ENCODE data around the gene OTULIN.

The OTULIN gene

DNA sequence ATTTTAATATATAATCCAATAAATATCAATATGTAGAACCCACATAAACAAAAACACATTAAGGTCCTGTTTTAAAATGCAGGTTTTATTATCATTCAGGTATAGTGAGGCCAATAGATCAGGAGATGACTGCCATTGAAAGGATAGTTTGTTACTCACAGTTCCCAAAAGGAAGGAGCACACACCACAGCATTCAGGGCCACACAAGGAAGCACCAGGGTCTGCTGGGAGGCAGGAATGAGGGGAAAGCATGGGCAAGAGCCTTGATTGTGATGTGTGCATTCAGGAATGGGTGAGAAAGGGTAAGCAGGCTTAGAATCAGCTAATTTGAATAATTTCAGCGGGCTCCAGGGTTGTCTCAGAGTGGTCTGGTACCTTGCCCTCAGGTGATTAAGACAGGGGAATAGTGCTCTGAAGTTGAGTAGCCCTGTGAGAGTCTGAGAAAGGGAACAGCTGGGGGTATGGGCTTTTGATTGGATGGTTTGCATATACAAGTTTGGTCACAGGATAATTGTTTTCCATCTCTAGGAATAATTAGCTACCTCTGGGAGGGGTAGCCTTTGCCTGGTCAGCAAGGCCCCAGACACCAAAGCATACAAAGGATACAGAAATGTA lies 19.8 kb upstream of the OTULIN start:
- no peak for TF ChIP-seq EZH2phosphoT487 (IDR thresholded peaks at IDR 0.05; ENCODE audit: low read depth)
- TF ChIP-seq, protein P1, sequence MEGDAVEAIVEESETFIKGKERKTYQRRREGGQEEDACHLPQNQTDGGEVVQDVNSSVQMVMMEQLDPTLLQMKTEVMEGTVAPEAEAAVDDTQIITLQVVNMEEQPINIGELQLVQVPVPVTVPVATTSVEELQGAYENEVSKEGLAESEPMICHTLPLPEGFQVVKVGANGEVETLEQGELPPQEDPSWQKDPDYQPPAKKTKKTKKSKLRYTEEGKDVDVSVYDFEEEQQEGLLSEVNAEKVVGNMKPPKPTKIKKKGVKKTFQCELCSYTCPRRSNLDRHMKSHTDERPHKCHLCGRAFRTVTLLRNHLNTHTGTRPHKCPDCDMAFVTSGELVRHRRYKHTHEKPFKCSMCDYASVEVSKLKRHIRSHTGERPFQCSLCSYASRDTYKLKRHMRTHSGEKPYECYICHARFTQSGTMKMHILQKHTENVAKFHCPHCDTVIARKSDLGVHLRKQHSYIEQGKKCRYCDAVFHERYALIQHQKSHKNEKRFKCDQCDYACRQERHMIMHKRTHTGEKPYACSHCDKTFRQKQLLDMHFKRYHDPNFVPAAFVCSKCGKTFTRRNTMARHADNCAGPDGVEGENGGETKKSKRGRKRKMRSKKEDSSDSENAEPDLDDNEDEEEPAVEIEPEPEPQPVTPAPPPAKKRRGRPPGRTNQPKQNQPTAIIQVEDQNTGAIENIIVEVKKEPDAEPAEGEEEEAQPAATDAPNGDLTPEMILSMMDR (IDR thresholded peaks at IDR 0.05; ENCODE audit: low read depth, low read length): no peak
- no peak overlapping the region for H3K27ac ChIP-seq (ENCODE audit: low read length)

DNA sequence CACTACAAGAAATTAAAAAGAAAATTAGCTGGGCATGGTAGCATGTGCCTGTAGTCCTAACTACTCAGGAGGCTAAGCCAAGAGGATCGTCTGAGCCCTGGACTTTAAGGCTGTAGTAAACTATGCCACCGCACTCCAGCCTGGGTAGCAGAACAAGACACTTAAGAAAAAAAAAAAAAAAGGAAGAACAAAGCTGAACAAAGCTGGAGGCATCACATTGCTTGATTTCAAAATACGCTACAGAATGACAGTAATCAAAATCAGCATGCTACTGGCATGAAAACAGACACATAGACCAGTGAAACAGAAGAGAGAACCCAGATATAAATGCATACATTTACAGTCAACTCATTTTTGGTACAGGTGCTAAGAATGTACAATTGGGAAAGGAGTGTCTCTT lies 14.5 kb upstream of the OTULIN start:
- no peak for TF ChIP-seq EZH2phosphoT487 (IDR thresholded peaks at IDR 0.05; ENCODE audit: low read depth)
- TF ChIP-seq, protein P1 (IDR thresholded peaks at IDR 0.05; ENCODE audit: low read depth, low read length): no peak
- H3K4me2 ChIP-seq (ENCODE audit: low read length): no peak overlapping the region
- H3K27me3 ChIP-seq (ENCODE audit: low read depth, low read length): no peaks in the 10 kb centered on the region
- no peak overlapping the region for H3K9ac ChIP-seq (ENCODE audit: low read length)
- H3K4me3 ChIP-seq (ENCODE audit: low read length): no peak overlapping the region
- no peak overlapping the region for H3K27ac ChIP-seq (ENCODE audit: low read length)
- H3K79me2 ChIP-seq (ENCODE audit: low read length): no peaks in the 10 kb centered on the region
- H3K4me1 ChIP-seq (ENCODE audit: low read length): peaks cover 24% of the 10 kb centered on the region
- H3K9me3 ChIP-seq (ENCODE audit: insufficient read depth, low read length): no peaks in the 10 kb centered on the region
- H4K20me1 ChIP-seq (ENCODE audit: insufficient read depth, low read length): no peaks in the 10 kb centered on the region
- no peaks in the 10 kb centered on the region for H3K36me3 ChIP-seq (replicated peaks; ENCODE audit: low read depth, low read length)
- no peak overlapping the region for H2AFZ ChIP-seq (ENCODE audit: low read depth, low read length)

More for the DNA sequence above, 19.8 kb upstream of the OTULIN start:
- Histone ChIP-seq H3K79me2 (ENCODE audit: low read length) (no peaks in the 10 kb centered on the region), H3K4me3 (ENCODE audit: low read length) (no peak overlapping the region), H3K4me1 (ENCODE audit: low read length) (peaks cover 18% of the 10 kb centered on the region), H3K4me2 (ENCODE audit: low read length) (no peak overlapping the region), H3K9ac (ENCODE audit: low read length) (no peak overlapping the region), H3K27me3 (ENCODE audit: low read depth, low read length) (no peaks in the 10 kb centered on the region), H3K36me3 (replicated peaks; ENCODE audit: low read depth, low read length) (no peaks in the 10 kb centered on the region), H2AFZ (ENCODE audit: low read depth, low read length) (no peak overlapping the region), H4K20me1 (ENCODE audit: insufficient read depth, low read length) (no peaks in the 10 kb centered on the region), H3K9me3 (ENCODE audit: insufficient read depth, low read length) (no peaks in the 10 kb centered on the region)

DNA sequence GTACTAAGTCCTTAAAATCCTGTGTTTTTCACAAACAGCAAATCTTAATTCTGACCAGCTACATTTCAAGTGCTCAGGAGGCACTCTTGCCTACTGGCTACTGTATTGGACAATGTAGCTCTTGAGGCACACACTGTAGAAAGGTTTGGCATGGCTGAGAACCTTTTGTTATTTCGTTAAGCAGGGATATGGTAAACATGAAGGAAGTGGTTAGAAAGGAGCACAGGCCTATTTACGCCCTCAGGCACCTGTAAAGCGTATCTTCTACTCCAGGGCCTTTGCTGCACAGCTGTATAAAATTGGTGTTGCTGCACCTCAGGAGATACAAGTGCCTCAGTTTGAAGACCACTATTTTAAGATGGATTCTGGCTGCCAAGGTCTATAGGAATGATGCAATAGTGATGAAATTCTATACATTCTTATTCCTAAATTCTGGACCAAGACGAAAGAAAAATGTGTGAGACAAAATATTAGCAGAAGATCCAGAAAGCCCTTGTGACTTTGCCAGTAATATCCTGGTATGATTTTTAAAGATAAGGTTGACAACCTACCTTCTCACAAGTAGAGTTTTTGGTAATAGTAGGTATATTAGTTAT lies 9.3 kb upstream of the OTULIN start:
- Histone ChIP-seq H3K4me2 (ENCODE audit: low read length) (no peak overlapping the region), H3K4me3 (ENCODE audit: low read length) (no peak overlapping the region), H3K27me3 (ENCODE audit: low read depth, low read length) (no peaks in the 10 kb centered on the region), H3K79me2 (ENCODE audit: low read length) (no peaks in the 10 kb centered on the region), H3K4me1 (ENCODE audit: low read length) (peaks cover 25% of the 10 kb centered on the region), H3K9me3 (ENCODE audit: insufficient read depth, low read length) (no peaks in the 10 kb centered on the region), H2AFZ (ENCODE audit: low read depth, low read length) (no peak overlapping the region), H3K9ac (ENCODE audit: low read length) (no peak overlapping the region), H3K36me3 (replicated peaks; ENCODE audit: low read depth, low read length) (no peaks in the 10 kb centered on the region), H3K27ac (ENCODE audit: low read length) (no peak overlapping the region), H4K20me1 (ENCODE audit: insufficient read depth, low read length) (no peaks in the 10 kb centered on the region)
- TF ChIP-seq, protein P1 (IDR thresholded peaks at IDR 0.05; ENCODE audit: low read depth, low read length): no peak

DNA sequence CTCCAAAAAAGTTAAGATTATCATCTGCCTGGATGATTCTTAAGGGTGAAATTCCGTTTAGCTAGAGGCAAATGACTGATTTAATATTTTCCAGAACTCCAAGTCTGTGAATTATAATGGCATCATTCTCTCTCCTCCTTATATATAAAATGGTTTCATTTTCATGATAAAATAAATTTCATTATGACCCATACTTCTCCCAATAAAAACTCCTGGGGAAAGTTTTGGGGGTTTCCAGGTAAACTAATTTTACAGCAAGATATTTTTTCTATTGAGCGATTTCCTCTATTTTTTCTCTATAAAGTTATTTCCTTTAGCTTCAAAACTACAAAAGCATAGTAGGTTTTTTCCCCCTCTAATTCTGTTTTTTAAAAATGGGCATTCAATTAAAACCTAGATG lies 7.6 kb upstream of the OTULIN start:
- TF ChIP-seq, protein P1 (IDR thresholded peaks at IDR 0.05; ENCODE audit: low read depth, low read length): no peak
- TF ChIP-seq EZH2phosphoT487 (IDR thresholded peaks at IDR 0.05; ENCODE audit: low read depth): no peak
- Histone ChIP-seq H3K4me2 (ENCODE audit: low read length) (peak overlapping the region; percentile 22; the same call in 1 of the 2 replicates), H3K4me3 (ENCODE audit: low read length) (no peak overlapping the region), H3K36me3 (replicated peaks; ENCODE audit: low read depth, low read length) (peaks cover 2% of the 10 kb centered on the region), H3K4me1 (ENCODE audit: low read length) (peaks cover 20% of the 10 kb centered on the region), H3K27ac (ENCODE audit: low read length) (peak overlapping the region; percentile 62; the same call in 1 of the 2 replicates), H2AFZ (ENCODE audit: low read depth, low read length) (no peak overlapping the region), H3K9me3 (ENCODE audit: insufficient read depth, low read length) (no peaks in the 10 kb centered on the region), H3K79me2 (ENCODE audit: low read length) (no peaks in the 10 kb centered on the region), H4K20me1 (ENCODE audit: insufficient read depth, low read length) (no peaks in the 10 kb centered on the region), H3K9ac (ENCODE audit: low read length) (no peak overlapping the region), H3K27me3 (ENCODE audit: low read depth, low read length) (no peaks in the 10 kb centered on the region)

All from OCI-LY3 (cell line).